Panc1 (cell line): ENCODE data around the gene ITGA11. TPM values are rescaled to one million over a fixed set of nuclear protein-coding genes. Genes with fewer than 3 reads are reported as not detected.

Experiments
- ATAC-seq: fragments of 200-7000 bp; cut with Tn5 transposase; 2 replicates; pipeline ENCODE4 v1.9.1; 2020; ENCODE audit warnings: mild to moderate bottlenecking, moderate library complexity
- BruUV-seq: library from RNA; stranded (reverse); fragments of 400-500 nt; replicated peaks from 2 replicates; lab custom pipeline; 2021; lab: Mats Ljungman, UMichigan
- CTCF ChIA-PET: fragments of 300-600 bp; sonication (Branson Sonifier 250); formaldehyde crosslinking; loops from one replicate; lab custom pipeline; 2022; ENCODE audit warnings: antibody characterized with exemption; lab: Charles Lee
- POLR2A ChIA-PET: fragments of 300-600 bp; sonication (Branson Sonifier 250); formaldehyde crosslinking; loops from one replicate; lab custom pipeline; 2022; ENCODE audit warnings: antibody characterized with exemption; lab: Charles Lee
- DNase-seq: peaks from one replicate; pipeline ENCODE4 v3.0.0-alpha.2; 2010; ENCODE audit warnings: low read depth, low spot score
- H3K27ac ChIP-seq: 2 replicates; pipeline ENCODE4 v1.5.1; 2011; ENCODE audit warnings: mild to moderate bottlenecking, low read length, inconsistent platforms
- H3K27me3 ChIP-seq: fragments of 200-500 bp; sonication (Bioruptor generic); 2 replicates; pipeline ENCODE4 v1.6.0; 2014; ENCODE audit warnings: low read length, inconsistent platforms; ENCODE audit not compliant: control insufficient read depth, insufficient read depth
- H3K36me3 ChIP-seq: fragments of 200-500 bp; sonication (Bioruptor generic); 2 replicates; pipeline ENCODE4 v1.5.1; 2014; ENCODE audit warnings: inconsistent platforms, mild to moderate bottlenecking, low read length, moderate library complexity; ENCODE audit not compliant: control insufficient read depth, insufficient read depth
- H3K4me1 ChIP-seq: 2 replicates; pipeline ENCODE4 v1.5.1; 2011; ENCODE audit warnings: inconsistent platforms, mild to moderate bottlenecking, low read length, moderate library complexity; ENCODE audit not compliant: control insufficient read depth, insufficient read depth
- H3K4me3 ChIP-seq, 2 experiments: 2 replicates each; pipeline ENCODE4 v1.5.1; 2011 to 2012; ENCODE audit warnings: low read depth in 2 of 2, low read length in 2 of 2, mild to moderate bottlenecking in 2 of 2, inconsistent platforms in 1 of 2, moderate library complexity in 1 of 2
- H3K9me3 ChIP-seq: fragments of 200-500 bp; sonication (Bioruptor generic); 2 replicates; pipeline ENCODE4 v1.5.1; 2014; ENCODE audit warnings: low read depth, mild to moderate bottlenecking, inconsistent platforms, low read length, moderate library complexity; ENCODE audit not compliant: control insufficient read depth, insufficient read depth
- CTCF ChIP-seq: fragments of 450-650 bp; IDR thresholded peaks from 2 replicates; pipeline ENCODE4 v1.5.1; 2017; ENCODE audit warnings: mild to moderate bottlenecking
- POLR2AphosphoS5 ChIP-seq: IDR thresholded peaks from 2 replicates; pipeline ENCODE4 v1.6.1; 2012; ENCODE audit warnings: mild to moderate bottlenecking, low read depth, low read length, moderate library complexity
- REST ChIP-seq, 2 experiments: IDR thresholded peaks; 2 replicates each; pipeline ENCODE4 v1.6.1; 2011 to 2012; ENCODE audit warnings: low read depth in 2 of 2, control low read depth in 1 of 2, low read length in 1 of 2, mild to moderate bottlenecking in 1 of 2, moderate library complexity in 1 of 2; ENCODE audit not compliant: insufficient read depth in 1 of 2
- SIN3A ChIP-seq: IDR thresholded peaks from 2 replicates; pipeline ENCODE4 v1.6.1; 2012; ENCODE audit warnings: low read depth, mild to moderate bottlenecking, low read length, moderate library complexity, borderline replicate concordance; ENCODE audit not compliant: insufficient read depth
- TCF7L2 ChIP-seq: IDR thresholded peaks from 2 replicates; pipeline ENCODE4 v1.6.1; 2011; ENCODE audit warnings: mild to moderate bottlenecking, low read depth, low read length, inconsistent platforms
- in situ Hi-C: cut with HindIII; loops from 2 replicates; pipeline ENCODE4 v1.10.0; 2016; ENCODE audit warnings: low sequenced_read_pairs, low pct_unique_long_range_greater_than_20kb
- intact Hi-C: fragments of 100-400 bp; cut with micrococcal nuclease; formaldehyde crosslinking; loops from one replicate; pipeline ENCODE4 v1.10.0; 2022; ENCODE audit not compliant: unreplicated experiment
- total RNA-seq: library from RNA; stranded (reverse); gene quantifications from one replicate; pipeline ENCODE4 v1.2.1, GENCODE V29; 2021; ENCODE audit not compliant: unreplicated experiment

The ITGA11 gene
- total RNA-seq, 1 experiment from 2014 or later, result 0.28 TPM

GRCh38 chr15:68292967-68293366 lies 139.0 kb downstream of the ITGA11 start:
- intact Hi-C loops (no loop called here), in situ Hi-C loops (no loop called here)
- ATAC-seq (no peak), DNase-seq (no peak)
- no peak overlapping the region for H3K4me3 ChIP-seq
- peaks cover 16% of the 10 kb centered on the region for H3K36me3 ChIP-seq
- H3K9me3 ChIP-seq, result no peaks in the 10 kb centered on the region
- no peaks in the 10 kb centered on the region for H3K27me3 ChIP-seq
- H3K27ac ChIP-seq, result no peak overlapping the region
- ChIA-PET CTCF (no interaction called here), POLR2A (no interaction called here)
- TF ChIP-seq REST (IDR thresholded peaks at IDR 0.05; ENCODE audit: insufficient read depth in 1 of 2, low read depth in 2 of 2, low read length in 1 of 2) (no peak), TCF7L2 (no peak), CTCF (no peak), SIN3A (no peak), POLR2AphosphoS5 (no peak)
- BruUV-seq, result no TSS peak
- no peaks in the 10 kb centered on the region for H3K4me1 ChIP-seq

GRCh38 chr15:68292157-68292781 lies 139.7 kb downstream of the ITGA11 start:
- in situ Hi-C loops (no loop called here), intact Hi-C loops (no loop called here)
- no peak for DNase-seq
- ChIA-PET POLR2A (interaction anchor here (0.6 kb wide), 1 partner anchor 211 kb away, joined by 3 read pairs; no protein-coding TSS in a partner anchor), CTCF (no interaction called here)
- no peaks in the 10 kb centered on the region for H3K9me3 ChIP-seq
- H3K27me3 ChIP-seq, result no peaks in the 10 kb centered on the region
- H3K27ac ChIP-seq, result no peak overlapping the region
- no TSS peak for BruUV-seq
- H3K4me1 ChIP-seq, result no peaks in the 10 kb centered on the region
- no peak for TF ChIP-seq SIN3A
- TF ChIP-seq TCF7L2, result no peak
- no peak for TF ChIP-seq CTCF
- no peak for TF ChIP-seq POLR2AphosphoS5
- no peak for TF ChIP-seq REST (IDR thresholded peaks at IDR 0.05; ENCODE audit: insufficient read depth in 1 of 2, low read depth in 2 of 2, low read length in 1 of 2)
- ATAC-seq, result no peak
- H3K36me3 ChIP-seq, result peaks cover 16% of the 10 kb centered on the region
- H3K4me3 ChIP-seq, result no peak overlapping the region
